Stomach (tissue), 9 donors: ENCODE results near the gene ATXN7L1. TPM values are rescaled to one million over a fixed set of nuclear protein-coding genes. Genes with fewer than 3 reads are reported as not detected.

Experiments
- DNase-seq, 2 donors: peaks; one replicate each; pipeline versions ENCODE4 v3.0.0 to v3.0.0-alpha.2; 2013 to 2019
- H3K27ac ChIP-seq, 5 donors: fragments of 200-600 bp in 4 of 5; sonication (generic) in 4 of 5; one replicate each; pipeline ENCODE4 v1.5.1; 2013 to 2019; ENCODE audit warnings: mild to moderate bottlenecking in 1 of 5, moderate library complexity in 1 of 5
- H3K27me3 ChIP-seq, 3 donors: fragments of 200-600 bp; sonication (generic); one replicate each; pipeline ENCODE4 v1.5.1; 2017 to 2019; ENCODE audit warnings: mixed run types in 1 of 3
- H3K36me3 ChIP-seq, 4 donors: fragments of 200-600 bp; sonication (generic); 1 replicate in 3 of 4; 2 replicates in 1 of 4; pipeline ENCODE4 v1.5.1; 2016 to 2019
- H3K4me1 ChIP-seq, 4 donors: fragments of 200-600 bp; sonication (generic); one replicate each; pipeline ENCODE4 v1.5.1; 2016 to 2019
- H3K4me3 ChIP-seq, 4 donors: fragments of 200-600 bp; sonication (generic) in 3 of 4; one replicate each; pipeline ENCODE4 v1.5.1; 2016 to 2019; ENCODE audit warnings: mild to moderate bottlenecking in 1 of 4
- H3K9me3 ChIP-seq, 4 donors: fragments of 200-600 bp; sonication (generic); one replicate each; pipeline ENCODE4 v1.5.1; 2016 to 2019
- EP300 ChIP-seq: sonication (generic); formaldehyde crosslinking; IDR thresholded peaks from one replicate; pipeline ENCODE4 v1.6.1; 2017; ENCODE audit warnings: antibody characterized with exemption
- POLR2A ChIP-seq, 4 donors: fragments of 450-650 bp; IDR thresholded peaks; one replicate each; pipeline ENCODE4 v1.6.1; 2016; ENCODE audit warnings: antibody characterized with exemption in 4 of 4, control low read depth in 2 of 4, mild to moderate bottlenecking in 1 of 4, moderate library complexity in 1 of 4
- POLR2AphosphoS5 ChIP-seq, 3 donors: sonication (generic); formaldehyde crosslinking; IDR thresholded peaks; one replicate each; pipeline ENCODE4 v1.6.1; 2016; ENCODE audit warnings: antibody characterized with exemption in 3 of 3
- WGBS, 5 donors: extraction: QIAGEN DNeasy Blood & Tissue Kit in 3 of 5; methylation state at CpG; one replicate each; pipeline versions ENCODE4 v1.1.5 to v1.1.7; 2013 to 2018; 5-methylcytosine and 5-hydroxymethylcytosine counted together
- intact Hi-C: fragments of 100-400 bp; cut with DNase I; formaldehyde crosslinking; loops from one replicate; pipeline ENCODE4 v1.15.1; 2023; ENCODE audit warnings: low total_unique reads
- polyA plus RNA-seq, 3 donors: library from polyadenylated mRNA; stranded (reverse); fragments of 200-250 nt; gene quantifications; one replicate each; pipeline ENCODE4 v1.2.3, GENCODE V29; 2013
- total RNA-seq, 5 donors: library from RNA; depleted of rRNA; stranded (reverse); fragments of >200 nt; gene quantifications; one replicate each; pipeline versions ENCODE4 v1.1.0 to v1.2.3, GENCODE V29; 2014 to 2016
- TF ChIP-seq, protein P1 (sequence below), 7 experiments: fragments of 450-650 bp in 4 of 7; fragments of 200-600 bp in 3 of 7; sonication (generic) in 3 of 7; IDR thresholded peaks; one replicate each; pipeline ENCODE4 v1.5.1; 2016 to 2019; ENCODE audit warnings: antibody characterized with exemption in 7 of 7, control low read depth in 2 of 7, mild to moderate bottlenecking in 1 of 7
- donor health status: healthy with polysubstance abuse.
- donor health status: Bipolar disorder and iron deficiency.
- donor health status: healthy.

The ATXN7L1 gene
- total and polyA plus RNA-seq, 8 donors: 3.8 to 92.2 (median 8.8) TPM

DNA sequence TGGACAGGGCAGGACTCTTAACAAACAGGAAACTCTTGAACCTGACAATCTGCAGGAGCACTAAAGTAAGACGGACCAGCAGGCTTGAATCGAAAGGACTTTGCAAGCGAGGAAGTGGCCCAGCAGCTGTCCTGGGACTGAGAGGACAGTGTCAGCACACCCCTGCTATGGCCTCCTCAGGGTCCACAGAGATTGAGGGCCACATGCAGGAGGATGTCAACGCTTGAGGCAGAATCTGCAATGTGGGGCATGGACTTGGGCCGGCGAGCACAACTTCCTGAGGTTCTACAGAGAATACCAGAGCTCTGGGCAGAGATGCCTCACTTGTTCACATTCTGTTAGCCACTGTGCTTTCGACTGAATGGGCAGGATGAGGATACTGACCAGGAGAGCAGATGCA lies 210.7 kb downstream of the ATXN7L1 start:
- peaks cover 0 to 11% (median 6%) of the 10 kb centered on the region in 4 donors for H3K4me1 ChIP-seq
- no peak overlapping the region for H3K27ac ChIP-seq
- H3K27me3 ChIP-seq: no peaks in the 10 kb centered on the region
- no peak for DNase-seq
- 95 to 96% (median 95%) methylated on average over 4 to 7 of the region's 7 CpGs for WGBS, 5 donors
- H3K9me3 ChIP-seq: no peaks in the 10 kb centered on the region
- no peak overlapping the region for H3K4me3 ChIP-seq
- intact Hi-C loops: no loop called here
- TF ChIP-seq POLR2AphosphoS5 (IDR thresholded peaks at IDR 0.05): no peak
- TF ChIP-seq POLR2A (IDR thresholded peaks at IDR 0.05): no peak
- no peak for TF ChIP-seq EP300
- TF ChIP-seq, protein P1, sequence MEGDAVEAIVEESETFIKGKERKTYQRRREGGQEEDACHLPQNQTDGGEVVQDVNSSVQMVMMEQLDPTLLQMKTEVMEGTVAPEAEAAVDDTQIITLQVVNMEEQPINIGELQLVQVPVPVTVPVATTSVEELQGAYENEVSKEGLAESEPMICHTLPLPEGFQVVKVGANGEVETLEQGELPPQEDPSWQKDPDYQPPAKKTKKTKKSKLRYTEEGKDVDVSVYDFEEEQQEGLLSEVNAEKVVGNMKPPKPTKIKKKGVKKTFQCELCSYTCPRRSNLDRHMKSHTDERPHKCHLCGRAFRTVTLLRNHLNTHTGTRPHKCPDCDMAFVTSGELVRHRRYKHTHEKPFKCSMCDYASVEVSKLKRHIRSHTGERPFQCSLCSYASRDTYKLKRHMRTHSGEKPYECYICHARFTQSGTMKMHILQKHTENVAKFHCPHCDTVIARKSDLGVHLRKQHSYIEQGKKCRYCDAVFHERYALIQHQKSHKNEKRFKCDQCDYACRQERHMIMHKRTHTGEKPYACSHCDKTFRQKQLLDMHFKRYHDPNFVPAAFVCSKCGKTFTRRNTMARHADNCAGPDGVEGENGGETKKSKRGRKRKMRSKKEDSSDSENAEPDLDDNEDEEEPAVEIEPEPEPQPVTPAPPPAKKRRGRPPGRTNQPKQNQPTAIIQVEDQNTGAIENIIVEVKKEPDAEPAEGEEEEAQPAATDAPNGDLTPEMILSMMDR (IDR thresholded peaks at IDR 0.05): no peak
- peaks cover 0 to 39% (median 38%) of the 10 kb centered on the region in 4 donors for H3K36me3 ChIP-seq

DNA sequence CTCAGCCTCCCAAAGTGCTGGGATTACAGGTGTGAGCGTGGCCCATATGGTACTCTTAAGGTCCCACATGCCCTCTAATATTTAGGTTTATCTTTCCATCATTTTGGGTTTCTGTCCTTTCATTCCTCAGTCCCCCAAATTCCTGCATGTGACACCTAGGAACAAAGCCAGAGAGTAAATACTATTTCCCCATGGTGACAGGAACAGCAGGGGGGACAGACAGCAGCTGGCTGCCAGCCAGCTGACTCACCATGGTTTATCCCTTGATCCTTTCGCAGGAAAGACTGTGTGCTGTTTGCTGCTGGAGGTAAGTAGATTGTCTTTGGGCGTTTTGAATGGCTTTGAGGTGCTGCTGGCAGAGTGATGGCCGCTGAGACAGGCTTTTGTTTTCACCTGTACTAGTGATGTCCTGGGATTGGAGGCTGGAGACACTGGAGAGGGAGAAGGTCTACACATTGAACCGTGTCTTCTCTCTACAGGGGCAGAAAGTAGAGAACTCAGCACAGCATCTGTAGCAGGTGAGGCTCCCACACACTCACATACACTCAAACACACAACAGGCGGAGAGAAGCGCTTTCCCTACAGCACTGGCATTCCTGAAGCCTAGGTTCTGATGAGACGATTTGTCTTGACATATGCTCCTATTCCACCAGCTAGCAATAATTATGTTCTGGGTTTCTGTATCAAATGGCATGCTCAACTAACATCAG lies 211.4 kb downstream of the ATXN7L1 start:
- no peaks in the 10 kb centered on the region for H3K9me3 ChIP-seq
- H3K4me1 ChIP-seq: peaks cover 0 to 11% (median 6%) of the 10 kb centered on the region in 4 donors
- peaks cover 0 to 40% (median 40%) of the 10 kb centered on the region in 4 donors for H3K36me3 ChIP-seq
- no peak overlapping the region for H3K27ac ChIP-seq
- no peaks in the 10 kb centered on the region for H3K27me3 ChIP-seq
- peak in 1 of 2 donors; percentile 47 for DNase-seq
- H3K4me3 ChIP-seq: no peak overlapping the region
- intact Hi-C loops: no loop called here
- TF ChIP-seq, protein P1 (IDR thresholded peaks at IDR 0.05): no peak
- TF ChIP-seq POLR2AphosphoS5 (IDR thresholded peaks at IDR 0.05) (no peak), POLR2A (IDR thresholded peaks at IDR 0.05) (no peak), EP300 (no peak)
- WGBS, 5 donors: 71 to 76% (median 73%) methylated on average over 8 of the region's 8 CpGs

DNA sequence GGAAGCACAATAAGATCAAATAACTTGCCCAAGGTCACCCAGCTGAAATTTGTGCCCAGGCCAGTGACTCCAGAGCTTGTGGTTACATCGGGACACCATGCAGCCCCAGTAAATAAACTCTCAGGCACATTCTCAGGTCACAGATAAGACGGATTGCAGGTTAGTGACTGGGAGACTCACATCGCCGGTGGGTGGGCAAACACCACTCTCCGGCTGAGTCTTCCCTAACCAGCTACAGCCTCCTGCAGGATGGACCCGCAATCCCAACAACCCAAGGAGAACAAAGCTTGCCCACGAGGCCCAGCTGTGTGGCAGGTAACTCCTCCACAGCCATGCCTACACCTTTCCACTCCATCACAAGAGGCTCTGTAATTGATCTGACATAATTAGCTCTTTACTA lies 213.4 kb downstream of the ATXN7L1 start:
- peaks cover 0 to 59% (median 49%) of the 10 kb centered on the region in 4 donors for H3K36me3 ChIP-seq
- no peak for TF ChIP-seq POLR2A (IDR thresholded peaks at IDR 0.05)
- no peak for TF ChIP-seq EP300
- TF ChIP-seq, protein P1 (IDR thresholded peaks at IDR 0.05): no peak
- TF ChIP-seq POLR2AphosphoS5 (IDR thresholded peaks at IDR 0.05): no peak
- WGBS, 5 donors: 73 to 88% (median 84%) methylated on average over 5 to 7 of the region's 7 CpGs
- no peaks in the 10 kb centered on the region for H3K27me3 ChIP-seq
- no peak overlapping the region for H3K27ac ChIP-seq
- no peaks in the 10 kb centered on the region for H3K9me3 ChIP-seq
- intact Hi-C loops: no loop called here
- no peak overlapping the region for H3K4me3 ChIP-seq
- DNase-seq: no peak
- H3K4me1 ChIP-seq: peaks cover 0 to 11% (median 6%) of the 10 kb centered on the region in 4 donors

- intact Hi-C loops: no loop called here
- Histone ChIP-seq H3K27ac (no peak overlapping the region), H3K36me3 (peaks cover 0 to 60% (median 49%) of the 10 kb centered on the region in 4 donors), H3K4me1 (peaks cover 0 to 15% (median 6%) of the 10 kb centered on the region in 4 donors), H3K4me3 (no peak overlapping the region), H3K9me3 (no peaks in the 10 kb centered on the region), H3K27me3 (no peaks in the 10 kb centered on the region)
- 88 to 97% (median 94%) methylated on average over 6 of the region's 6 CpGs for WGBS, 5 donors
- DNase-seq: no peak
- TF ChIP-seq EP300: no peak
- no peak for TF ChIP-seq POLR2AphosphoS5 (IDR thresholded peaks at IDR 0.05)
- TF ChIP-seq POLR2A (IDR thresholded peaks at IDR 0.05): no peak
- TF ChIP-seq, protein P1 (IDR thresholded peaks at IDR 0.05): no peak
These were observed 214.8 kb downstream of the ATXN7L1 start for GRCh38 chr7:105661625-105662024.
